Measurements from ENCODE around the gene TOR3A. TPM values are rescaled to one million over a fixed set of nuclear protein-coding genes. Genes with fewer than 3 reads are reported as not detected.

Gene TOR3A
- total RNA-seq, 1 donor from 2014 or later: 8.2 TPM

GRCh38 chr1:179121159-179121938, 39.5 kb downstream of the TOR3A start:
- no peaks in the 10 kb centered on the region for H3K4me1 Mint-ChIP-seq (ENCODE audit: low read depth, unreplicated experiment)
- no peaks in the 10 kb centered on the region for H3K9me3 Mint-ChIP-seq (ENCODE audit: unreplicated experiment)
- TF ChIP-seq CTCF (IDR thresholded peaks at IDR 0.05; ENCODE audit: partially characterized antibody, unreplicated experiment): peak; percentile 61
- DNase-seq: no peak
- H3K27me3 Mint-ChIP-seq (ENCODE audit: unreplicated experiment): no peaks in the 10 kb centered on the region
- H3K27ac Mint-ChIP-seq (ENCODE audit: unreplicated experiment): no peak overlapping the region
- H3K36me3 Mint-ChIP-seq (ENCODE audit: unreplicated experiment): peaks cover 4% of the 10 kb centered on the region
- H3K4me3 Mint-ChIP-seq (ENCODE audit: unreplicated experiment): no peak overlapping the region

GRCh38 chr1:179124873-179125272, 43.0 kb downstream of the TOR3A start:
- Mint-ChIP-seq H3K4me3 (ENCODE audit: unreplicated experiment) (no peak overlapping the region), H3K9me3 (ENCODE audit: unreplicated experiment) (no peaks in the 10 kb centered on the region)

GRCh38 chr1:179126338-179127060, 44.6 kb downstream of the TOR3A start:
- Mint-ChIP-seq H3K27ac (ENCODE audit: unreplicated experiment) (no peak overlapping the region), H3K4me3 (ENCODE audit: unreplicated experiment) (no peak overlapping the region), H3K36me3 (ENCODE audit: unreplicated experiment) (no peaks in the 10 kb centered on the region), H3K27me3 (ENCODE audit: unreplicated experiment) (no peaks in the 10 kb centered on the region), H3K9me3 (ENCODE audit: unreplicated experiment) (no peaks in the 10 kb centered on the region), H3K4me1 (ENCODE audit: low read depth, unreplicated experiment) (no peaks in the 10 kb centered on the region)
- DNase-seq: no peak
- TF ChIP-seq CTCF (IDR thresholded peaks at IDR 0.05; ENCODE audit: partially characterized antibody, unreplicated experiment): no peak

More at GRCh38 chr1:179124873-179125272, 43.0 kb downstream of the TOR3A start:
- Mint-ChIP-seq H3K36me3 (ENCODE audit: unreplicated experiment) (no peaks in the 10 kb centered on the region), H3K27ac (ENCODE audit: unreplicated experiment) (no peak overlapping the region), H3K4me1 (ENCODE audit: low read depth, unreplicated experiment) (no peaks in the 10 kb centered on the region), H3K27me3 (ENCODE audit: unreplicated experiment) (no peaks in the 10 kb centered on the region)
- no peak for TF ChIP-seq CTCF (IDR thresholded peaks at IDR 0.05; ENCODE audit: partially characterized antibody, unreplicated experiment)
- no peak for DNase-seq

GRCh38 chr1:179127163-179127895, 45.5 kb downstream of the TOR3A start:
- DNase-seq: no peak
- no peak overlapping the region for H3K27ac Mint-ChIP-seq (ENCODE audit: unreplicated experiment)
- H3K4me1 Mint-ChIP-seq (ENCODE audit: low read depth, unreplicated experiment): no peaks in the 10 kb centered on the region
- no peak for TF ChIP-seq CTCF (IDR thresholded peaks at IDR 0.05; ENCODE audit: partially characterized antibody, unreplicated experiment)
- H3K4me3 Mint-ChIP-seq (ENCODE audit: unreplicated experiment): no peak overlapping the region
- H3K9me3 Mint-ChIP-seq (ENCODE audit: unreplicated experiment): no peaks in the 10 kb centered on the region
- no peaks in the 10 kb centered on the region for H3K27me3 Mint-ChIP-seq (ENCODE audit: unreplicated experiment)
- H3K36me3 Mint-ChIP-seq (ENCODE audit: unreplicated experiment): no peaks in the 10 kb centered on the region
